ENCODE data around the gene OR5B12. TPM values are rescaled to one million over a fixed set of nuclear protein-coding genes. Genes with fewer than 3 reads are reported as not detected.
"Not testable (repeated sequence)": the region's sequence is repeated elsewhere in the genome, so short reads cannot be mapped to it uniquely, and the experiment has no call there.

The OR5B12 gene
- total RNA-seq, 1 experiment from 2014 or later: not detected

- no peak for DNase-seq
- intact Hi-C loops (cut with micrococcal nuclease; ENCODE audit: unreplicated experiment): no loop called here
- no peaks in the 10 kb centered on the region for H3K4me1 ChIP-seq (replicated peaks; ENCODE audit: insufficient read depth)
- BruUV-seq (replicated peaks): no TSS peak
- H3K27ac ChIP-seq: no peak within 1 kb of the TSS
- no peaks in the 10 kb centered on the region for H3K9me3 ChIP-seq (ENCODE audit: insufficient read depth, low read depth)
- H3K27me3 ChIP-seq (ENCODE audit: insufficient read depth, low read depth): no peaks in the 10 kb centered on the region
- no peak for TF ChIP-seq EZH2 (IDR thresholded peaks at IDR 0.05; ENCODE audit: low read depth)
- TF ChIP-seq CTCF (conservative IDR thresholded peaks at IDR 0.05): no peak
- H3K36me3 ChIP-seq (ENCODE audit: low read depth): no peaks in the 10 kb centered on the region
- no peak within 1 kb of the TSS for H2AFZ ChIP-seq
- H3K4me2 ChIP-seq: no peak within 1 kb of the TSS
- no peak within 1 kb of the TSS for H3K4me3 ChIP-seq
- ChIA-PET CTCF (no interaction called here), POLR2A (ENCODE audit: unreplicated experiment) (interaction anchor here (0.5 kb wide), 1 partner anchor 1137 kb away, joined by 3 read pairs; no protein-coding TSS in a partner anchor)
- H3K9me2 ChIP-seq (ENCODE audit: insufficient read depth): 0 out of 2 replicates have a peak, but pooled peaks cover 4% of the 10 kb centered on the region
- H3F3A ChIP-seq (ENCODE audit: insufficient read depth, low read depth): no peaks in the 10 kb centered on the region
- H4K20me1 ChIP-seq (ENCODE audit: insufficient read depth): no peaks in the 10 kb centered on the region; the same call in 1 of the 2 replicates
- H3K79me2 ChIP-seq (ENCODE audit: low read depth): no peaks in the 10 kb centered on the region
Observed at GRCh38 chr11:58406774-58407173, 35.3 kb downstream of the OR5B12 start, which contains the start of gene OR5B3. OR5B3 (minus strand) TSS chr11:58406874; CDS start chr11:58403409, 3,465 bp downstream.

- H3K27ac ChIP-seq; H2AFZ ChIP-seq; H3K4me2 ChIP-seq; H3K4me1 ChIP-seq (replicated peaks; ENCODE audit: insufficient read depth); H3F3A ChIP-seq (ENCODE audit: insufficient read depth, low read depth); H3K9me2 ChIP-seq (ENCODE audit: insufficient read depth); CTCF ChIA-PET; H3K79me2 ChIP-seq (ENCODE audit: low read depth); POLR2A ChIA-PET (ENCODE audit: unreplicated experiment); DNase-seq; H3K4me3 ChIP-seq; H4K20me1 ChIP-seq (ENCODE audit: insufficient read depth); H3K9me3 ChIP-seq (ENCODE audit: insufficient read depth, low read depth); BruUV-seq (replicated peaks); H3K27me3 ChIP-seq (ENCODE audit: insufficient read depth, low read depth); intact Hi-C loops (cut with micrococcal nuclease; ENCODE audit: unreplicated experiment); H3K36me3 ChIP-seq (ENCODE audit: low read depth): not testable (repeated sequence)
Observed at GRCh38 chr11:58399622-58400021, 42.4 kb downstream of the OR5B12 start.

DNA sequence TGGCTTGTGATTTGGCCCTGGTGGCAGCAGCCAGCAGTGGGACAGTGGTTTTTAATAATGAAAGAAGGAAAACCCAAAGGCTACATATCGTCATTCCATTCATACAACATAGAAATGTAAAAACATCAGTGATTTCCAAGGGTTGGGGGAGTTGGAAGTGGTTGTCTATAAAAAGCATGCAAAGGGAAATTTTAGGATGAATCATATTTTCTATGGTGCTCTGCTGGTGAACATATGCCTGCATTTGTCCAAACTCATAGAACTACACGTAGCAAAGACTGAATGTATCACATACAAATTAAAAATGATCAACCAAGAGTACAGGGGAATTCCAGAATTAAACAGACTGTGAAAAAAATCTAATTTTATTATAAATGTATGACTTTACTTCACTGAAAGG, 46.5 kb downstream of the OR5B12 start:
- Histone ChIP-seq H3K4me1 (replicated peaks; ENCODE audit: insufficient read depth) (peaks cover 30% of the 10 kb centered on the region), H3K4me2 (no peak overlapping the region), H3K9me3 (ENCODE audit: insufficient read depth, low read depth) (peaks cover 7% of the 10 kb centered on the region; the same call in 1 of the 2 replicates), H3K27me3 (ENCODE audit: insufficient read depth, low read depth) (no peaks in the 10 kb centered on the region), H3K79me2 (ENCODE audit: low read depth) (no peaks in the 10 kb centered on the region), H3K9me2 (ENCODE audit: insufficient read depth) (no peaks in the 10 kb centered on the region), H3K27ac (no peak overlapping the region), H3F3A (ENCODE audit: insufficient read depth, low read depth) (peaks cover 17% of the 10 kb centered on the region), H4K20me1 (ENCODE audit: insufficient read depth) (no peaks in the 10 kb centered on the region), H2AFZ (no peak overlapping the region), H3K4me3 (no peak overlapping the region), H3K36me3 (ENCODE audit: low read depth) (no peaks in the 10 kb centered on the region)
- DNase-seq: no peak
- intact Hi-C loops (cut with micrococcal nuclease; ENCODE audit: unreplicated experiment): no loop called here
- BruUV-seq (replicated peaks): no TSS peak
- POLR2A ChIA-PET (ENCODE audit: unreplicated experiment): no interaction called here
- CTCF ChIA-PET: no interaction called here
- TF ChIP-seq CTCF (conservative IDR thresholded peaks at IDR 0.05) (no peak), EZH2 (IDR thresholded peaks at IDR 0.05; ENCODE audit: low read depth) (no peak)

DNA sequence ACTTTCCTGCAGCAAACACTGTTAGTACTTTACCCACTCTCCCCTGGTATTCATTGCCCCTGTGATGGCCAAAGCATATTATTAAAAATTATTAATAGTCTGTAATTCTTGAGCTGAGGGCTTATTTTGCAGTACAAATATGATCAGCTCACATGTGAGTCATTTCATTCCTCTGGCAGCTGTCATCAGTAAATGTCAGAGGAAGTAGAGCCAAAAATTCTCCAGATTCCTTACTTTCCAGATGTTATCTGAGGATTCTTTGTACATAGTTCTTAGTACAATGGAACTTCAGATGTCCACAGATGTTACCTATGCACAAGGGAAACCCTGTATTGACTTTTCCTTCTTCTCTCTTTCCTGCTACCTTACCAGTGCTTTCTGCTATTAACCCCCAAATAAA, 47.8 kb downstream of the OR5B12 start:
- BruUV-seq (replicated peaks): no TSS peak
- no peak for TF ChIP-seq EZH2 (IDR thresholded peaks at IDR 0.05; ENCODE audit: low read depth)
- TF ChIP-seq CTCF (conservative IDR thresholded peaks at IDR 0.05): no peak
- Histone ChIP-seq H3K4me2 (peak overlapping the region; percentile 23), H3F3A (ENCODE audit: insufficient read depth, low read depth) (peaks cover 17% of the 10 kb centered on the region), H3K36me3 (ENCODE audit: low read depth) (no peaks in the 10 kb centered on the region), H3K9me2 (ENCODE audit: insufficient read depth) (no peaks in the 10 kb centered on the region), H3K4me1 (replicated peaks; ENCODE audit: insufficient read depth) (peaks cover 30% of the 10 kb centered on the region), H2AFZ (no peak overlapping the region), H3K27ac (no peak overlapping the region), H3K9me3 (ENCODE audit: insufficient read depth, low read depth) (peaks cover 7% of the 10 kb centered on the region; the same call in 1 of the 2 replicates), H3K4me3 (no peak overlapping the region), H3K27me3 (ENCODE audit: insufficient read depth, low read depth) (no peaks in the 10 kb centered on the region), H4K20me1 (ENCODE audit: insufficient read depth) (no peaks in the 10 kb centered on the region), H3K79me2 (ENCODE audit: low read depth) (no peaks in the 10 kb centered on the region)
- POLR2A ChIA-PET (ENCODE audit: unreplicated experiment): interaction anchor here (0.5 kb wide), 1 partner anchor 967 kb away, joined by 6 read pairs; no protein-coding TSS in a partner anchor
- DNase-seq: peak; percentile 14 to 79
- CTCF ChIA-PET: no interaction called here
- intact Hi-C loops (cut with micrococcal nuclease; ENCODE audit: unreplicated experiment): loop anchor here (5.0 kb wide), 1 partner anchor 727 kb away; the partner anchor contains the start of gene ZDHHC5
